Transverse colon (tissue), 4 donors: ENCODE results near the gene ERC2.

Experiments
- EP300 ChIP-seq: sonication (generic); formaldehyde crosslinking; IDR thresholded peaks from one replicate; pipeline ENCODE4 v1.6.1; 2017; ENCODE audit warnings: antibody characterized with exemption, low read depth
- POLR2A ChIP-seq: fragments of 450-650 bp; IDR thresholded peaks from one replicate; pipeline ENCODE4 v1.6.1; 2016; ENCODE audit warnings: antibody characterized with exemption, mild to moderate bottlenecking, moderate library complexity
- POLR2AphosphoS5 ChIP-seq, 3 donors: sonication (generic); formaldehyde crosslinking; IDR thresholded peaks; one replicate each; pipeline ENCODE4 v1.6.1; 2016; ENCODE audit warnings: antibody characterized with exemption in 3 of 3
- TF ChIP-seq, protein P1 (sequence below), 5 experiments: fragments of 200-600 bp in 3 of 5; fragments of 450-650 bp in 2 of 5; sonication (generic) in 3 of 5; IDR thresholded peaks; 1 replicate in 2 of 5; 2 replicates in 3 of 5; pipeline ENCODE4 v1.5.1; 2016 to 2017; ENCODE audit warnings: antibody characterized with exemption in 5 of 5, inconsistent platforms in 3 of 5, mild to moderate bottlenecking in 2 of 5, moderate library complexity in 1 of 5

GRCh38 chr3:56022619-56023018 lies 445.6 kb downstream of the ERC2 start:
- TF ChIP-seq POLR2A (no peak), EP300 (no peak), POLR2AphosphoS5 (IDR thresholded peaks at IDR 0.05) (no peak)
- TF ChIP-seq, protein P1, sequence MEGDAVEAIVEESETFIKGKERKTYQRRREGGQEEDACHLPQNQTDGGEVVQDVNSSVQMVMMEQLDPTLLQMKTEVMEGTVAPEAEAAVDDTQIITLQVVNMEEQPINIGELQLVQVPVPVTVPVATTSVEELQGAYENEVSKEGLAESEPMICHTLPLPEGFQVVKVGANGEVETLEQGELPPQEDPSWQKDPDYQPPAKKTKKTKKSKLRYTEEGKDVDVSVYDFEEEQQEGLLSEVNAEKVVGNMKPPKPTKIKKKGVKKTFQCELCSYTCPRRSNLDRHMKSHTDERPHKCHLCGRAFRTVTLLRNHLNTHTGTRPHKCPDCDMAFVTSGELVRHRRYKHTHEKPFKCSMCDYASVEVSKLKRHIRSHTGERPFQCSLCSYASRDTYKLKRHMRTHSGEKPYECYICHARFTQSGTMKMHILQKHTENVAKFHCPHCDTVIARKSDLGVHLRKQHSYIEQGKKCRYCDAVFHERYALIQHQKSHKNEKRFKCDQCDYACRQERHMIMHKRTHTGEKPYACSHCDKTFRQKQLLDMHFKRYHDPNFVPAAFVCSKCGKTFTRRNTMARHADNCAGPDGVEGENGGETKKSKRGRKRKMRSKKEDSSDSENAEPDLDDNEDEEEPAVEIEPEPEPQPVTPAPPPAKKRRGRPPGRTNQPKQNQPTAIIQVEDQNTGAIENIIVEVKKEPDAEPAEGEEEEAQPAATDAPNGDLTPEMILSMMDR (IDR thresholded peaks at IDR 0.05): no peak
